NCI-H524 treated with DMSO at 0.1 percent for 48 hours (cell line): ENCODE data around the gene BEST4.
"Not testable (repeated sequence)": the region's sequence is repeated elsewhere in the genome, so short reads cannot be mapped to it uniquely, and the experiment has no call there.

Experiments
- DNase-seq: peaks from one replicate; lab custom pipeline; 2025; lab: John Stamatoyannopoulos, UW

Gene BEST4

DNA sequence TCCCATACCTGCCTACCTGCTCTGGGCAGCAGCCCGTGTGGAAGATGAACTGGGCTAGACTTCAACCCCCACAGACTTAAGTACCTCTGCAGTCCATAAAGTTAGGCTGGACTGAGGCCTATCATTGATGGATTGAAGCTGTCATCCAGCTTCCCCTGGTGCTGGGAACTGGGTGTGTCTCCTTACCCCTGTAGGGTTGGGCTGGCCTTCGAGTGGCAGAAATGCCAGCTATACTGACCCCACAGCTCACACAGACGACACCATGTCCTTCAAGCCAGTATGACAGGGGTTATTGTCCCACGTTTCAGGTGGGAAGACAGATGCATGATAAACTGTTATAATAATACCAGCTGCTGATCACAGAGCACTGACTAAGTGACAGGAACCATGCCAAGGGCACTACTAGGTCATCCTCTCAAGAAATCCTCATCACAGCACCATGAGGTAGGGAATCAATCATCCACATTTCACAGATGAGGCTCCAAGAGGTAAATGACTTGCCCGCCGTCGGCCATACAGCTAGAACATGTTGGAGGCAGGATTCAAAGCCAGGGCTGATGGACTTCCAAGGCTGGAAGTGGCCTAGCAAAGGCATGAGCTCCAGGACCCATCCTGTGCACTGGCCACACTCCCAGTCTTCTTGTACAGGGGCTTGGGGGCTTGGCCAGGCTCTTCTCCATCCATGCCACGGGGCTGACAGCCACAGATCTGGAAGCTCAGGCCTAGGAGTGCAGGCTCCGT lies at the start of gene BEST4:
TSS of gene BEST4 (minus strand) at position 51 of the 741 bp plus-strand sequence. CDS start 465 bp downstream, outside the sequence.
- DNase-seq, result no peak

DNA sequence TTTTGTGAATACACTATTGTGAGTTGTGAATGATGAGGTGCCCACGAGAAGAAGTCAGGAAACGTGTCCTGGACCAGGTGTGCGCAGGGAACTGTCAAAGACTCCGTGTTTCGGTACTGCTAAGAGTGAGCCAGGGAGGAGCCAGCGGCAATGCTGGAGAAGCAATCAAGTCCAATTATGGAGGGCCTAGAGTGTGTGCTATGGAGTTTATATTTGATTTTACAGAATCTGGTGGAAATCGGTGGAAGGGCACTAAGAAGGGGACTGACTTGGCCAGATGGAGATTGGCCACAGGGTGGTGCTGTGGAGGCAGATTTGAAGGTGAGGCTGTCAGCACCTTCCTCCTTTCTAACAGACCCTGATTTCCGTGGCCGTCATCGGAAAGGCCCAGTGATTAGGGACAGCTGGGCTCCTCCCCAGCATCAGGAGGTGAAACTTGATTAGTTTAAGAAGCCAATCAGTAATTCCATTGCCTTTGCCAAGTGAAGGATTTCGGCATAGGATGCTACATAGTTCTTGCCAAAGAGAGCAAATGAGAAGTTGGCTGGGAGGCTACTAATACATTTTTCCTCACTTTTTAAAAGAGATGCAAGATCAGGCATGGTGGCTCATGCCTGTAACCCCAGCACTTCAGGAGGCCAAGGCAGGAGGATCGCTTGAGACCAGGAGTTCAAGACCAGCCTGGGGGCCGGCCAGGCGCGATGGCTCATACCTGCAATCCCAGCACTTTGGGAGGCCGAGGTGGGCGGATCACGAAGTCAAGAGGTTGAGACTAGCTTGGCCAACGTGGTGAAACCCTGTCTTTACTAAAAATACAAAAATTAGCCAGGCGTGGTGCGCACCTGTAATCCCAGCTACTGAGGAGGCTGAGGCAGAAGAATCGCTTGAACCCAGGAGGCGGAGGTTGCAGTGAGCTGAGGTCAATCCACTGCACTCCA lies 48.0 kb upstream of the BEST4 start:
- DNase-seq, result peak; percentile 30

DNA sequence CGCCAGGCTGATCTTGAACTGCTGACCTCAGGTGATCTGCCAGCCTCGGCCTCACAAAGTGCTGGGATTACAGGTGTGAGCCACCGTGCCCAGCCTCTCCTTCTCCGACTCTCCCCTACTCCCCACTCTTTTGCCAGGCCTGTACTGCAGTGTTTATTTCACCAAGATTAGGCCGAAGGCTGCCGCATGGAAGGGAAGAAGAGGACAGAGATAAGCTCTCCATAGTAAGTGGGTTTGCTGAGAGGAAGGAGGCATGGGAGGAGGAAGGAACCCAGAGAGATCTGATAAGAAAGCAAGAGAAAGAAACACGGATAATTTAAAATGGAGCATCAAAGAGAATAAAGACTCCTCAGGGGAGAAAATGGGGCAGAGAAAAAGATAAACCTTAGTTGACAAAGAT lies 46.4 kb upstream of the BEST4 start:
- no peak for DNase-seq

DNA sequence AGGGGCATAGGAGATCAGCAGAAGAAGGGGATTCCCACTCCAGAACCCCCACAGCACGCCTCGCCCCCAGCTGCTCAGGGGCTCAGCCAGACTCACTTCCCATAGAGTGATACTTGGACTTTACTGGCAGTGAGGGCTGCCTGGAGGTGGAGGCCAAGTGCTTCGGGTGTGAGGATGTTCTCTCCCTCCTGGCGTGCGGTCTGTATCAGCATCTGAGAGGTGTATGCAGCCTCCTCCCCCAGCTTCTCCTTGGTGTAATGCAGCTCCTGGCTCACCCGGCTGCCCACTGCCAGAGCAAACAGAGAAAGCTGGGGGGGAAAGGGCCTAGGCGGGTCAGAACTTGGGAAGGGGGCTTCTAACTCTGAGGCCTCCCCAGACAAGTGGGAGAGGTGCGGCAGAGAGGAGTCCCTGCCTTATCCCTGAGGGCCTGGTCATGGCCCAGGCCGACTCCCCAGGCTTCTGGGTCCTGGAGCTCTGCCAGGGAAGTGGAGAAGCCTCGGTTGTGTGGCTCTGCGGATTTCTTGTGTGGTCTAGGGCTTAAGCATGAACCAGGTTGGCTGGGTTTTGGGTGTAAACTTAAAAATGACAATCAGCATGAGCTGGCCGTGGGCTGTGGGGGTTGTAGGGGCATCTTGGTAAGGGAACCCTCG lies 44.2 kb upstream of the BEST4 start:
- DNase-seq, result no peak

- DNase-seq, result no peak
Measured at GRCh38 chr1:44831516-44831915, 43.5 kb upstream of the BEST4 start.

- DNase-seq, result no peak
Measured at GRCh38 chr1:44830900-44831304, 42.9 kb upstream of the BEST4 start.

DNA sequence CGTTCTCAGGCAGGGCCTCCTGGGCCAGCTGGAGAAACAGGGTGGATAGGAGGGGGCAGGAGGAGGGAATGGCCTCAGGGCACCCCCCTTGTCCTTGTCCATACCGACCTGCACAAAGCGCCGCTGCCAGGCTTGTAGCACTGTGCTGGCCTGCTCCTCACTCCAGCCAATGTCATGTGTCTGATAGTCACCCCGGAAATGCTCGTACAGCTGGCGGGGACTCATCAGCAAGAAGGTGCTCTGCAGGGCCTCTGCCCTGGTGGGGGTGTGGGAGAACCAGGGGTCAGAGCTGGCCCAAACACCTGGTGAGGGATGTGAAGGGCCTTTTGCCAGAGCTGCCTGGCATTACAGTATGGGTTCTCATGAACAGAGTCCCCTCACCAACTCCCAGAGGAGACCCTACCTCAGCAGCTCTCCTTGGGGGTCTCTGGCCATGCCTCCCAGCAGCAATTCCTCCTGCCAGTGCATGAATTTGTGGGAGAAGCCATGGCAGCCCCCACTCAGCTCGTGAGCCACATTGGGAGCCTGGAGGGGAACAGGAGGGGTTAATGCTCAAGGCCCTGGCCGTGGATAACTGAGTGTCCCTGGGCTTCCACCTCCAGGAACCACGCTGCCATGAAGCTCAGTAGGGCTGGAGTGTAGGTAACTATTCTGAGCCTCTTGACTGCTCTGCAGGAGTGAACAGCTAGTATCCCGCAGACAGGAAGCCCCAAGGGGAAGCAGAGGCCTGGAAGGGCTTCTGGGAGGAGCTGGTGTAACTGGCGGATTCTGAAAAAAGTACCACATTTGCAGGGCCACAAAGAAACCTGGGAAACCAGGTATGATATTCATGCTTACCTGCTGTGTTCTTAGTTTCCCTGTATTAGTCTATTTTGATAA lies 41.8 kb upstream of the BEST4 start:
- no peak for DNase-seq

GRCh38 chr1:44828841-44829440 lies 41.0 kb upstream of the BEST4 start:
- DNase-seq, result no peak

- no peak for DNase-seq
Measured at GRCh38 chr1:44828003-44828651, 40.2 kb upstream of the BEST4 start.

DNA sequence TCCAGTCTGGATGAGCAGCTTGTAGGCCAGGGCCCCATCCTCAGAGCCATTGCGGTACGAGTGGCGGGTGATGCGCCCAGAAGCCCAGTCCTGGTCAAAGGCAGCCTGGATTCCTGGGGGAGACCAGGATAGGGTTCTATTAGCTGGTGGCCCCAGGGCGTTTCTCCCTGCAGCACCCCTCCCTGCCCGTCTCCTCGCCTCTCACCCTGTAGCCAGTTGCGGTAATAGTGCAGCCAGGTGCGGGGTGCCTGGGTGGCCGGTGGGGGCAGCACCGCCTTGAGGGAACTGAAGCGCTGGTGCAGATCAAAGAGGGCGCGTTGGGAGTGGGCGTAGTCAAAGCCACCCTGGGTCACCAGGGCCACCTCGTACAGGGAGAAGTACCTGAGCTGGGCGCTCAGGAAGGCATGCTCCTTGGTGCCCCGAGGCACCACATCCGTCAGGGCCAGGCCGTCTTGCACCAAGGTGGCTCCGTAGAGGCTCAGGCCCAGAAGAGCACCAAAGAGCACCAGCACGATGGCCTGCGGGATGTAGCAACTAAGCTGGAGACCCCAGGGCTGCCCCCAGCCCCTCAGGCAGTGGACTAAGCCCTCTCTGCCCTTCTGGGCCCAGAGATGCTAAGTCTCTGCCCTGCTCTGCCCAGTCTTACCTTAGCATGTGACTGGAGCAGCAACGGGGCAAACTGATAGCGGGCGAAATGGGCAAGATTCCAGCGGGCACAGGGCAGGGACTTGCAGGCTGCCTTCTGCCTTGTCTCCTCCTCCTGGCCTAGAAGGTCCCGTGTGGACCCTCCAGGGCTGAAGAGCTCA lies 39.4 kb upstream of the BEST4 start:
- no peak for DNase-seq

GRCh38 chr1:44826375-44827196 lies 38.6 kb upstream of the BEST4 start:
- no peak for DNase-seq

DNA sequence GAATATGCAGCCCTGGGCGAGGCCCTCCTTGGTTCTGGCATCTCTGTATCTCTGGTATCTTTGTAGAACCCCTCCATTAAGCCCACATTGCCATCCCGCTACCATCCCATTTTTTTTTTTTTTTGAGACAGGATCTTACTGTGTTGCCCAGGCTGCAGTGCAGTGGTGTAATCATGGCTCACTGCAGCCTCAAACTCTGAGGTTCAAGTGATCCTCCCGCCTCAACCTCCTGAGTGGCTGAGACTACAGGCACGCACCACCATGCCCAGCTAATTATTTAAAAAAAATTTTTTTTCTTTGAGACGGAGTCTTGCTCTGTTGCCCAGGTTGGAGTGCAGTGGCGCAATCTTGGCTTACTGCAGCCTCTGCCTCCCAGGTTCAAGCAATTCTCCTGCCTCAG lies 36.4 kb upstream of the BEST4 start:
- DNase-seq, result not testable (repeated sequence)

- no peak for DNase-seq
Measured at GRCh38 chr1:44822981-44823451, 35.0 kb upstream of the BEST4 start.

DNA sequence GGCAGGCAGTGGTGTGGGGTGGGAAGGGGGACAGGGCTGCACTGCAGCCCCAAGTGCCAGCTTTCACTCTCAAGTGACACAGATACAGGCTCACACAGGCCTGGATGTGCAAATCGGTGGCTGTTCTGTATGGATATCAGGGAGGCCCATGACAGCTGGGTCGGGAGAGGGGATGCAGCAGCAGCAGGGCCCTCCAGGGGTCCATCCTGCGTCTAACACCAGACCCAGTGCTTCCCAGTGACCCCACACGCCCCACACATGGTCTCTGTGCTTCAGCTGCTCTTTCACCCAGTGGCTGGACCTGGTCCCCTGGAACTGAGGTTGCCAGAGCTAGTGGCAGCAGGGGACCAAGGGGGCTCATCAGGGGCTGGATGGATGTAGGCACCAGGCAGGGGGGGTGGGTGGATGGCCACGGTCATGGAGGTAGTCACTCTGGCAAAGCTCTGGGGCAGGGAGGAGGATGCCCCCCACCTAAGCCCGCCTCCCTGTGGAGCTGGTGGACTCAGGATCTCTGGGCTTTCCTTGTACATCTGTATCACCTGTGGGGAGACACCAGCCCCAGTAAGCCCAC lies 34.2 kb upstream of the BEST4 start:
- no peak for DNase-seq

GRCh38 chr1:44821240-44821715 lies 33.3 kb upstream of the BEST4 start:
- no peak for DNase-seq

GRCh38 chr1:44820328-44821239 lies 32.6 kb upstream of the BEST4 start:
- no peak for DNase-seq
